Body of pancreas (tissue), 4 donors: ENCODE data around the gene PTGR1. TPM values are rescaled to one million over a fixed set of nuclear protein-coding genes. Genes with fewer than 3 reads are reported as not detected.

Source experiments
- ATAC-seq: fragments of 150-250 bp; one replicate; pipeline ENCODE4 v1.9.1; 2016
- DNase-seq, 4 donors: peaks; one replicate each; pipeline ENCODE4 v3.0.0-alpha.2; 2019
- H3K27ac ChIP-seq, 4 donors: fragments of 200-600 bp; sonication (generic); 1 replicate in 3 of 4; 2 replicates in 1 of 4; pipeline versions ENCODE4 v1.5.1 to v1.6.1; 2016 to 2019; ENCODE audit warnings: mild to moderate bottlenecking in 1 of 4, mixed read lengths in 1 of 4, moderate library complexity in 1 of 4
- H3K27me3 ChIP-seq, 2 donors: fragments of 200-600 bp; sonication (generic); one replicate each; pipeline ENCODE4 v1.6.0; 2016; ENCODE audit warnings: mild to moderate bottlenecking in 1 of 2
- H3K36me3 ChIP-seq, 2 donors: fragments of 200-600 bp; sonication (generic); replicated peaks in 1 of 2; 2 replicates each; pipeline ENCODE4 v1.5.1; 2016; ENCODE audit warnings: low read depth in 2 of 2; ENCODE audit not compliant: insufficient read depth in 1 of 2
- H3K4me1 ChIP-seq: fragments of 200-600 bp; sonication (generic); one replicate; pipeline ENCODE4 v1.6.0; 2016
- H3K4me3 ChIP-seq, 2 donors: fragments of 200-600 bp; sonication (generic); 1 replicate in 1 of 2; 2 replicates in 1 of 2; pipeline ENCODE4 v1.5.1; 2016 to 2019
- H3K9me3 ChIP-seq, 3 donors: fragments of 200-600 bp; sonication (generic); 1 replicate in 2 of 3; 2 replicates in 1 of 3; pipeline ENCODE4 v1.5.1; 2016
- POLR2A ChIP-seq, 3 donors: fragments of 450-650 bp; IDR thresholded peaks; one replicate each; pipeline ENCODE4 v1.6.1; 2016; ENCODE audit warnings: antibody characterized with exemption in 3 of 3, mild to moderate bottlenecking in 2 of 3
- WGBS, 2 donors: methylation state at CpG; one replicate each; pipeline ENCODE4 v1.1.5; 2017; 5-methylcytosine and 5-hydroxymethylcytosine counted together
- intact Hi-C: fragments of 100-400 bp; cut with DNase I; formaldehyde crosslinking; loops from one replicate; pipeline ENCODE4 v1.15.1; 2023
- total RNA-seq, 2 donors: library from RNA; depleted of rRNA; stranded (reverse); fragments of >200 nt; gene quantifications; one replicate each; pipeline ENCODE4 v1.1.0, GENCODE V29; 2016
- TF ChIP-seq, protein P1 (sequence below), 7 experiments: fragments of 450-650 bp in 4 of 7; fragments of 200-600 bp in 3 of 7; sonication (generic) in 3 of 7; IDR thresholded peaks; one replicate each; pipeline ENCODE4 v1.5.1; 2016 to 2019; ENCODE audit warnings: antibody characterized with exemption in 7 of 7

Gene PTGR1
- total RNA-seq, 2 donors from 2014 or later: 8.2 to 18.9 TPM

DNA sequence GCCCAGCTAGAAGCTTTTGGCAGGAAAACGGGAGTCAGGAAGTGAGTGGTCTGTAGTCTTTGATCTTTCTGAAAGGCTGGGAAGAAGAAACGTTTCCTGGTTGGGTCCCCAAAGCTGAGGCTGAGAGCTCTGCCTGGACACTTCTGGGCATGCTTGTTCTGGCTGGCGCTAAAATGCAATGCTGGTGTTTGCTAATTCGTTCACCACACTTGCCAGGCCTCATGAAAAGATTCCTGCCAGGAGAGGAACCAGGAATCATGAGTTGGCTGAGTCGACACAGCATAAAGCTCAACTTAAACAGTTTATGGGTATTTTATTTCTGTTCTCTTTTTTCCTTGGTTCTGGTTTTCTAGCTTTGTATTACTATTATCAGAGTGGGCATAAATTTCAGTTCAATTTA lies 10.7 kb upstream of the PTGR1 start:
- Histone ChIP-seq H3K4me1 (peaks cover 5% of the 10 kb centered on the region), H3K27me3 (no peaks in the 10 kb centered on the region), H3K4me3 (no peak overlapping the region), H3K9me3 (no peaks in the 10 kb centered on the region), H3K36me3 (no peaks in the 10 kb centered on the region), H3K27ac (no peak overlapping the region)
- TF ChIP-seq, protein P1, sequence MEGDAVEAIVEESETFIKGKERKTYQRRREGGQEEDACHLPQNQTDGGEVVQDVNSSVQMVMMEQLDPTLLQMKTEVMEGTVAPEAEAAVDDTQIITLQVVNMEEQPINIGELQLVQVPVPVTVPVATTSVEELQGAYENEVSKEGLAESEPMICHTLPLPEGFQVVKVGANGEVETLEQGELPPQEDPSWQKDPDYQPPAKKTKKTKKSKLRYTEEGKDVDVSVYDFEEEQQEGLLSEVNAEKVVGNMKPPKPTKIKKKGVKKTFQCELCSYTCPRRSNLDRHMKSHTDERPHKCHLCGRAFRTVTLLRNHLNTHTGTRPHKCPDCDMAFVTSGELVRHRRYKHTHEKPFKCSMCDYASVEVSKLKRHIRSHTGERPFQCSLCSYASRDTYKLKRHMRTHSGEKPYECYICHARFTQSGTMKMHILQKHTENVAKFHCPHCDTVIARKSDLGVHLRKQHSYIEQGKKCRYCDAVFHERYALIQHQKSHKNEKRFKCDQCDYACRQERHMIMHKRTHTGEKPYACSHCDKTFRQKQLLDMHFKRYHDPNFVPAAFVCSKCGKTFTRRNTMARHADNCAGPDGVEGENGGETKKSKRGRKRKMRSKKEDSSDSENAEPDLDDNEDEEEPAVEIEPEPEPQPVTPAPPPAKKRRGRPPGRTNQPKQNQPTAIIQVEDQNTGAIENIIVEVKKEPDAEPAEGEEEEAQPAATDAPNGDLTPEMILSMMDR (IDR thresholded peaks at IDR 0.05): no peak
- TF ChIP-seq POLR2A (IDR thresholded peaks at IDR 0.05): no peak
- no peak for ATAC-seq
- 62 to 70% methylated on average over 4 to 5 of the region's 5 CpGs for WGBS, 2 donors
- intact Hi-C loops: no loop called here
- DNase-seq: no peak

- H3K27ac ChIP-seq: no peak overlapping the region
- intact Hi-C loops: no loop called here
Observed at GRCh38 chr9:111605041-111605559, 5.7 kb upstream of the PTGR1 start.

GRCh38 chr9:111604054-111604615 lies 4.7 kb upstream of the PTGR1 start:
- H3K4me1 ChIP-seq: peaks cover 5% of the 10 kb centered on the region
- ATAC-seq (no peak), DNase-seq (no peak)
- H3K4me3 ChIP-seq: no peak overlapping the region
- intact Hi-C loops: no loop called here
- no peak for TF ChIP-seq POLR2A (IDR thresholded peaks at IDR 0.05)
- TF ChIP-seq, protein P1 (IDR thresholded peaks at IDR 0.05): no peak
- 86 to 87% methylated on average over 16 of the region's 16 CpGs for WGBS, 2 donors
- H3K36me3 ChIP-seq: no peaks in the 10 kb centered on the region
- H3K9me3 ChIP-seq: no peaks in the 10 kb centered on the region
- H3K27ac ChIP-seq: no peak overlapping the region
- no peaks in the 10 kb centered on the region for H3K27me3 ChIP-seq

More at GRCh38 chr9:111605041-111605559, 5.7 kb upstream of the PTGR1 start:
- DNase-seq (no peak), ATAC-seq (no peak)
- Histone ChIP-seq H3K36me3 (no peaks in the 10 kb centered on the region), H3K4me1 (peaks cover 2% of the 10 kb centered on the region), H3K27me3 (no peaks in the 10 kb centered on the region), H3K4me3 (no peak overlapping the region), H3K9me3 (no peaks in the 10 kb centered on the region)
- 71 to 73% methylated on average over 9 of the region's 9 CpGs for whole genome bisulfite sequencing, 2 donors
- TF ChIP-seq, protein P1 (IDR thresholded peaks at IDR 0.05): no peak
- TF ChIP-seq POLR2A (IDR thresholded peaks at IDR 0.05): no peak

DNA sequence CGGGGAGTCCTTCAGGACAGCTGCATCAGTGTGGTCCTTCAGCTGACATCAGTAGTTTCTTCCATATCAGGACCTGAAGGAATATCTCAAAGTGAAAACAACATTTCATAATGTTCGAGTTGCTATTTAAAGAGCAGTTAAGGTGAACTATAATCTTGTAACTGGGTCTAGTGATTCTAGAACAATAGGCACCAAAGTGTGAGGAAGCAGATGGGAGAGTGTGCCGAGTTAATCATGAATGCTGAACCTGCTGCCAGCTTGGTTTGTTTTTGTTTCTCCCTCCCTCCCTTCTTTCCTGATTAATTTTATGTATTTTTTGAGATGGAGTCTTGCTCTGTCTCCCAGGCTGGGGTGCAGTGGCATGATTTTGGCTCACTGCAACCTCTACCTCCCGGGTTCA lies 3.6 kb upstream of the PTGR1 start:
- Histone ChIP-seq H3K4me3 (no peak overlapping the region), H3K4me1 (peaks cover 5% of the 10 kb centered on the region), H3K9me3 (no peaks in the 10 kb centered on the region), H3K36me3 (no peaks in the 10 kb centered on the region), H3K27ac (no peak overlapping the region), H3K27me3 (no peaks in the 10 kb centered on the region)
- intact Hi-C loops: no loop called here
- ATAC-seq (no peak), DNase-seq (no peak)
- WGBS, 2 donors: 48 to 59% methylated on average over 4 of the region's 4 CpGs
- TF ChIP-seq POLR2A (IDR thresholded peaks at IDR 0.05): no peak
- TF ChIP-seq, protein P1 (IDR thresholded peaks at IDR 0.05): no peak
